ENCODE results near the gene CARMIL3.

CARMIL3 gene

GRCh38 chr14:24084440-24084839, 32.6 kb downstream of the CARMIL3 start:
- no peak for TF ChIP-seq CTCF (conservative IDR thresholded peaks at IDR 0.05; ENCODE audit: control insufficient read depth, insufficient read depth, low read depth, low read length)
- no peak for DNase-seq (ENCODE audit: low read depth)
- no peak overlapping the region for H3K4me3 ChIP-seq (ENCODE audit: control insufficient read depth, low read depth, low read length)

- no peak overlapping the region for H3K4me3 ChIP-seq (ENCODE audit: control insufficient read depth, low read depth, low read length)
- DNase-seq (ENCODE audit: low read depth), result no peak
- TF ChIP-seq CTCF (conservative IDR thresholded peaks at IDR 0.05; ENCODE audit: control insufficient read depth, insufficient read depth, low read depth, low read length), result no peak
Measured at GRCh38 chr14:24085215-24085614, 33.4 kb downstream of the CARMIL3 start.

- DNase-seq (ENCODE audit: low read depth), result no peak
- no peak overlapping the region for H3K4me3 ChIP-seq (ENCODE audit: control insufficient read depth, low read depth, low read length)
- TF ChIP-seq CTCF (conservative IDR thresholded peaks at IDR 0.05; ENCODE audit: control insufficient read depth, insufficient read depth, low read depth, low read length), result no peak
Measured at GRCh38 chr14:24086193-24086955, 34.6 kb downstream of the CARMIL3 start.

- no peak for TF ChIP-seq CTCF (conservative IDR thresholded peaks at IDR 0.05; ENCODE audit: control insufficient read depth, insufficient read depth, low read depth, low read length)
- H3K4me3 ChIP-seq (ENCODE audit: control insufficient read depth, low read depth, low read length), result no peak overlapping the region
- DNase-seq (ENCODE audit: low read depth), result no peak
Measured at GRCh38 chr14:24087004-24087403, 35.2 kb downstream of the CARMIL3 start.

GRCh38 chr14:24088095-24088494, 36.3 kb downstream of the CARMIL3 start:
- TF ChIP-seq CTCF (conservative IDR thresholded peaks at IDR 0.05; ENCODE audit: control insufficient read depth, insufficient read depth, low read depth, low read length), result no peak
- no peak overlapping the region for H3K4me3 ChIP-seq (ENCODE audit: control insufficient read depth, low read depth, low read length)
- DNase-seq (ENCODE audit: low read depth), result no peak

GRCh38 chr14:24089890-24090289, 38.1 kb downstream of the CARMIL3 start:
- H3K4me3 ChIP-seq (ENCODE audit: control insufficient read depth, low read depth, low read length), result no peak overlapping the region
- DNase-seq (ENCODE audit: low read depth), result no peak
- TF ChIP-seq CTCF (conservative IDR thresholded peaks at IDR 0.05; ENCODE audit: control insufficient read depth, insufficient read depth, low read depth, low read length), result no peak
